Measurements from ENCODE around the gene CREB3L2.

- TF ChIP-seq CTCF (IDR thresholded peaks at IDR 0.05) (no peak), POLR2A (IDR thresholded peaks at IDR 0.05) (no peak), EP300 (IDR thresholded peaks at IDR 0.05) (no peak)
These were observed 23.6 kb upstream of the CREB3L2 start for GRCh38 chr7:138025215-138026186.
